ENCODE data around the gene FBLN2. TPM values are rescaled to one million over a fixed set of nuclear protein-coding genes. Genes with fewer than 3 reads are reported as not detected.
A peak's percentile ranks its signal among the peaks of the same experiment; 100 is the strongest.

Gene FBLN2
- total and polyA plus RNA-seq, 2 of the 13 experiments (the other 11 are each of a cell fraction or from before 2014, with no cell fraction given) = not detected

DNA sequence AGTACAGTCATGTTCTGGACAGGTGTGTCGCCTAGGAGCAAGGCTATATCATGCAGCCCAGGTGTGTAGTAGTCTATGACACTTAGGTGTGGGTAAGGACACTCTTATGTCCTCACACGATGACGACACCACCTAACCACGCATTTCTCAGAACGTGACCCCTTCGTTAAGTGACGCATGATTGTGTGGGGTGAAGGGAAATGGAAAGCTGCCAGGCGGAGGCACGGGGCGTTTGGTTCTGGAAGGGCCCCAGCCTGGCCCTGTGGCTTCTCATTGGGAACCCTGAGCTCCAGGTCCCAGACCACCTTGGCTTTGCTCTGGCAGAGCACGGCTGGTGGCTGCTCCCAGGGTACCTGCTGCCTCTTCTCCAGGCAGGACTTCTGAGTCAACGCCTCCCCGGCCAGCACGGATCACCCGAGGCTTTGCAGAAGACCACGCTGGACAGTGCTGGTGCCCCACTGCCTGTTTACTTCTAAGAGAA lies 39.3 kb downstream of the FBLN2 start:
- no peaks in the 10 kb centered on the region for H4K20me1 ChIP-seq (ENCODE audit: insufficient read depth, low read length)
- ATAC-seq = no peak
- no peaks in the 10 kb centered on the region for H3K4me1 ChIP-seq (ENCODE audit: insufficient read depth, low read length)
- H3K79me2 ChIP-seq (ENCODE audit: insufficient read depth, low read length) = no peaks in the 10 kb centered on the region
- in situ Hi-C loops (cut with HindIII; ENCODE audit: extremely low pct_ligation_motif_present, low pct_unique_long_range_greater_than_20kb) = no loop called here
- no peak overlapping the region for H3K9ac ChIP-seq (ENCODE audit: insufficient read depth, low read depth, low read length)
- TF ChIP-seq CREB1 (IDR thresholded peaks at IDR 0.05) (peak; percentile 72), CREB1 (CRISPR knock-in tag; IDR thresholded peaks at IDR 0.05) (no peak), PITX1 (CRISPR knock-in tag; IDR thresholded peaks at IDR 0.05) (no peak), TCF12 (IDR thresholded peaks at IDR 0.05) (no peak), TCF12 (CRISPR knock-in tag; IDR thresholded peaks at IDR 0.05) (no peak), ATF7 (IDR thresholded peaks at IDR 0.05) (peak; percentile 59), ATF7 (CRISPR knock-in tag; IDR thresholded peaks at IDR 0.05) (no peak)
- TF ChIP-seq, protein P1, sequence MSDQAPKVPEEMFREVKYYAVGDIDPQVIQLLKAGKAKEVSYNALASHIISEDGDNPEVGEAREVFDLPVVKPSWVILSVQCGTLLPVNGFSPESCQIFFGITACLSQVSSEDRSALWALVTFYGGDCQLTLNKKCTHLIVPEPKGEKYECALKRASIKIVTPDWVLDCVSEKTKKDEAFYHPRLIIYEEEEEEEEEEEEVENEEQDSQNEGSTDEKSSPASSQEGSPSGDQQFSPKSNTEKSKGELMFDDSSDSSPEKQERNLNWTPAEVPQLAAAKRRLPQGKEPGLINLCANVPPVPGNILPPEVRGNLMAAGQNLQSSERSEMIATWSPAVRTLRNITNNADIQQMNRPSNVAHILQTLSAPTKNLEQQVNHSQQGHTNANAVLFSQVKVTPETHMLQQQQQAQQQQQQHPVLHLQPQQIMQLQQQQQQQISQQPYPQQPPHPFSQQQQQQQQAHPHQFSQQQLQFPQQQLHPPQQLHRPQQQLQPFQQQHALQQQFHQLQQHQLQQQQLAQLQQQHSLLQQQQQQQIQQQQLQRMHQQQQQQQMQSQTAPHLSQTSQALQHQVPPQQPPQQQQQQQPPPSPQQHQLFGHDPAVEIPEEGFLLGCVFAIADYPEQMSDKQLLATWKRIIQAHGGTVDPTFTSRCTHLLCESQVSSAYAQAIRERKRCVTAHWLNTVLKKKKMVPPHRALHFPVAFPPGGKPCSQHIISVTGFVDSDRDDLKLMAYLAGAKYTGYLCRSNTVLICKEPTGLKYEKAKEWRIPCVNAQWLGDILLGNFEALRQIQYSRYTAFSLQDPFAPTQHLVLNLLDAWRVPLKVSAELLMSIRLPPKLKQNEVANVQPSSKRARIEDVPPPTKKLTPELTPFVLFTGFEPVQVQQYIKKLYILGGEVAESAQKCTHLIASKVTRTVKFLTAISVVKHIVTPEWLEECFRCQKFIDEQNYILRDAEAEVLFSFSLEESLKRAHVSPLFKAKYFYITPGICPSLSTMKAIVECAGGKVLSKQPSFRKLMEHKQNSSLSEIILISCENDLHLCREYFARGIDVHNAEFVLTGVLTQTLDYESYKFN (CRISPR knock-in tag; conservative IDR thresholded peaks at IDR 0.05) = no peak
- H3K36me3 ChIP-seq (replicated peaks in 1 of 2; ENCODE audit: control insufficient read depth in 1 of 2, insufficient read depth in 2 of 2, low read length in 2 of 2) = no peaks in the 10 kb centered on the region
- H2AFZ ChIP-seq (ENCODE audit: low read length) = no peak overlapping the region
- peaks cover 1 to 12% of the 10 kb centered on the region in 2 experiments; a peak in 3 of 5 replicates for H3K27me3 ChIP-seq (ENCODE audit: control insufficient read depth in 1 of 2, insufficient read depth in 2 of 2, low read length in 2 of 2)
- H3K27ac ChIP-seq (ENCODE audit: extremely low read length, insufficient read depth, low read length) = no peak overlapping the region
- ChIA-PET POLR2A (no interaction called here), CTCF (ENCODE audit: low intra/inter-chr PET ratio, low total read pairs) (no interaction called here)
- no peak overlapping the region for H3K4me2 ChIP-seq (ENCODE audit: low read depth, low read length)
- no peak for DNase-seq (ENCODE audit: low spot score)
- H3K4me3 ChIP-seq (replicated peaks in 1 of 3; ENCODE audit: insufficient read depth in 1 of 3, low read depth in 2 of 3, low read length in 3 of 3) = no peak overlapping the region
- no peak for FAIRE-seq
- no TSS peak for BruUV-seq (replicated peaks)
- 33% methylated on average over 15 of the region's 16 CpGs for WGBS (ENCODE audit: low lambda C conversion rate)
- intact Hi-C loops (cut with micrococcal nuclease; ENCODE audit: unreplicated experiment) = no loop called here
- H3K9me3 ChIP-seq (ENCODE audit: low read length) = no peaks in the 10 kb centered on the region

Data from HepG2 (cell line).